Measurements from ENCODE around the gene EOLA1.
"Not testable (repeated sequence)": the region's sequence is repeated elsewhere in the genome, so short reads cannot be mapped to it uniquely, and the experiment has no call there.

EOLA1 gene

GRCh38 chrX:149516604-149517003, 24.2 kb upstream of the EOLA1 start:
- Histone ChIP-seq H3K4me1 (ENCODE audit: insufficient read depth, low read length) (peaks cover 36% of the 10 kb centered on the region), H3K27ac (ENCODE audit: low read length) (no peak overlapping the region), H3K4me2 (ENCODE audit: insufficient read depth, low read length) (no peak overlapping the region), H3K27me3 (ENCODE audit: insufficient read depth, low read length, poor library complexity) (no peaks in the 10 kb centered on the region), H3K9ac (ENCODE audit: low read depth, low read length) (no peak overlapping the region), H3K36me3 (ENCODE audit: insufficient read depth, low read length) (no peaks in the 10 kb centered on the region), H2AFZ (ENCODE audit: low read depth, low read length) (no peak overlapping the region), H3K9me3 (ENCODE audit: insufficient read depth, low read length, severe bottlenecking) (no peaks in the 10 kb centered on the region), H3K79me2 (ENCODE audit: insufficient read depth, low read length) (no peaks in the 10 kb centered on the region), H4K20me1 (ENCODE audit: insufficient read depth, low read length) (no peaks in the 10 kb centered on the region), H3K4me3 (ENCODE audit: low read depth in 1 of 2, low read length in 2 of 2) (no peak overlapping the region)
- DNase-seq (no peak), ATAC-seq (ENCODE audit: insufficient read depth, low read depth) (no peak)
- TF ChIP-seq EZH2 (IDR thresholded peaks at IDR 0.05; ENCODE audit: borderline replicate concordance, low read depth, low read length, severe bottlenecking) (no peak), CTCF (IDR thresholded peaks at IDR 0.05; ENCODE audit: borderline replicate concordance, extremely low read depth, low read length, poor library complexity, severe bottlenecking) (no peak)

GRCh38 chrX:149517308-149517707, 23.5 kb upstream of the EOLA1 start:
- Histone ChIP-seq H2AFZ (ENCODE audit: low read depth, low read length) (no peak overlapping the region), H3K79me2 (ENCODE audit: insufficient read depth, low read length) (no peaks in the 10 kb centered on the region), H3K4me3 (ENCODE audit: low read depth in 1 of 2, low read length in 2 of 2) (no peak overlapping the region), H3K9me3 (ENCODE audit: insufficient read depth, low read length, severe bottlenecking) (no peaks in the 10 kb centered on the region), H3K4me1 (ENCODE audit: insufficient read depth, low read length) (peaks cover 34% of the 10 kb centered on the region), H3K27me3 (ENCODE audit: insufficient read depth, low read length, poor library complexity) (no peaks in the 10 kb centered on the region), H4K20me1 (ENCODE audit: insufficient read depth, low read length) (no peaks in the 10 kb centered on the region), H3K4me2 (ENCODE audit: insufficient read depth, low read length) (no peak overlapping the region), H3K27ac (ENCODE audit: low read length) (no peak overlapping the region), H3K9ac (ENCODE audit: low read depth, low read length) (no peak overlapping the region), H3K36me3 (ENCODE audit: insufficient read depth, low read length) (no peaks in the 10 kb centered on the region)
- ATAC-seq (ENCODE audit: insufficient read depth, low read depth): no peak
- DNase-seq: no peak
- no peak for TF ChIP-seq EZH2 (IDR thresholded peaks at IDR 0.05; ENCODE audit: borderline replicate concordance, low read depth, low read length, severe bottlenecking)
- no peak for TF ChIP-seq CTCF (IDR thresholded peaks at IDR 0.05; ENCODE audit: borderline replicate concordance, extremely low read depth, low read length, poor library complexity, severe bottlenecking)

GRCh38 chrX:149518236-149518635, 22.6 kb upstream of the EOLA1 start:
- H3K79me2 ChIP-seq (ENCODE audit: insufficient read depth, low read length): no peaks in the 10 kb centered on the region
- TF ChIP-seq CTCF (IDR thresholded peaks at IDR 0.05; ENCODE audit: borderline replicate concordance, extremely low read depth, low read length, poor library complexity, severe bottlenecking) (no peak), EZH2 (IDR thresholded peaks at IDR 0.05; ENCODE audit: borderline replicate concordance, low read depth, low read length, severe bottlenecking) (no peak)
- no peak for ATAC-seq (ENCODE audit: insufficient read depth, low read depth)
- H3K4me3 ChIP-seq (ENCODE audit: low read depth in 1 of 2, low read length in 2 of 2): no peak overlapping the region
- H3K4me2 ChIP-seq (ENCODE audit: insufficient read depth, low read length): no peak overlapping the region
- no peak overlapping the region for H2AFZ ChIP-seq (ENCODE audit: low read depth, low read length)
- H3K9ac ChIP-seq (ENCODE audit: low read depth, low read length): no peak overlapping the region
- no peak overlapping the region for H3K27ac ChIP-seq (ENCODE audit: low read length)
- no peaks in the 10 kb centered on the region for H3K9me3 ChIP-seq (ENCODE audit: insufficient read depth, low read length, severe bottlenecking)
- H3K27me3 ChIP-seq (ENCODE audit: insufficient read depth, low read length, poor library complexity): no peaks in the 10 kb centered on the region
- H3K4me1 ChIP-seq (ENCODE audit: insufficient read depth, low read length): peaks cover 25% of the 10 kb centered on the region
- no peak for DNase-seq
- H3K36me3 ChIP-seq (ENCODE audit: insufficient read depth, low read length): no peaks in the 10 kb centered on the region
- no peaks in the 10 kb centered on the region for H4K20me1 ChIP-seq (ENCODE audit: insufficient read depth, low read length)

GRCh38 chrX:149520636-149521277, 20.1 kb upstream of the EOLA1 start:
- not testable (repeated sequence) for H3K79me2 ChIP-seq (ENCODE audit: insufficient read depth, low read length); H3K9me3 ChIP-seq (ENCODE audit: insufficient read depth, low read length, severe bottlenecking); DNase-seq; H3K9ac ChIP-seq (ENCODE audit: low read depth, low read length); H3K27ac ChIP-seq (ENCODE audit: low read length); H2AFZ ChIP-seq (ENCODE audit: low read depth, low read length); H3K27me3 ChIP-seq (ENCODE audit: insufficient read depth, low read length, poor library complexity); H3K36me3 ChIP-seq (ENCODE audit: insufficient read depth, low read length); H4K20me1 ChIP-seq (ENCODE audit: insufficient read depth, low read length); H3K4me3 ChIP-seq (ENCODE audit: low read depth in 1 of 2, low read length in 2 of 2); ATAC-seq (ENCODE audit: insufficient read depth, low read depth); H3K4me1 ChIP-seq (ENCODE audit: insufficient read depth, low read length); H3K4me2 ChIP-seq (ENCODE audit: insufficient read depth, low read length)
